ENCODE results near the gene BSND. TPM values are rescaled to one million over a fixed set of nuclear protein-coding genes. Genes with fewer than 3 reads are reported as not detected.

BSND gene
- total RNA-seq, 1 donor from 2014 or later, result not detected

- H3K36me3 Mint-ChIP-seq (ENCODE audit: low read depth), result no peaks in the 10 kb centered on the region
- no peak overlapping the region for H3K4me3 Mint-ChIP-seq (ENCODE audit: unreplicated experiment)
- H3K9me3 Mint-ChIP-seq (ENCODE audit: low read depth), result no peaks in the 10 kb centered on the region
Measured at GRCh38 chr1:54993140-54993539, 5.6 kb upstream of the BSND start.

GRCh38 chr1:54994355-54994990 lies 4.3 kb upstream of the BSND start:
- H3K27me3 Mint-ChIP-seq (ENCODE audit: low read depth), result peaks cover 23% of the 10 kb centered on the region
- TF ChIP-seq CTCF (IDR thresholded peaks at IDR 0.05), result no peak
- H3K36me3 Mint-ChIP-seq (ENCODE audit: low read depth), result no peaks in the 10 kb centered on the region
- no peak overlapping the region for H3K27ac Mint-ChIP-seq (ENCODE audit: unreplicated experiment)
- peaks cover 9% of the 10 kb centered on the region for H3K4me1 Mint-ChIP-seq (ENCODE audit: low read depth)
- no peaks in the 10 kb centered on the region for H3K9me3 Mint-ChIP-seq (ENCODE audit: low read depth)
- no peak overlapping the region for H3K4me3 Mint-ChIP-seq (ENCODE audit: unreplicated experiment)
- DNase-seq (ENCODE audit: low spot score), result peak; percentile 54

More at GRCh38 chr1:54993140-54993539, 5.6 kb upstream of the BSND start:
- Mint-ChIP-seq H3K4me1 (ENCODE audit: low read depth) (peaks cover 9% of the 10 kb centered on the region), H3K27me3 (ENCODE audit: low read depth) (peaks cover 23% of the 10 kb centered on the region), H3K27ac (ENCODE audit: unreplicated experiment) (no peak overlapping the region)
- no peak for TF ChIP-seq CTCF (IDR thresholded peaks at IDR 0.05)
- no peak for DNase-seq (ENCODE audit: low spot score)

GRCh38 chr1:54995013-54995760 lies 3.5 kb upstream of the BSND start:
- TF ChIP-seq CTCF (IDR thresholded peaks at IDR 0.05), result no peak
- Mint-ChIP-seq H3K4me1 (ENCODE audit: low read depth) (peaks cover 9% of the 10 kb centered on the region), H3K27ac (ENCODE audit: unreplicated experiment) (no peak overlapping the region), H3K27me3 (ENCODE audit: low read depth) (peaks cover 25% of the 10 kb centered on the region), H3K4me3 (ENCODE audit: unreplicated experiment) (no peak overlapping the region), H3K36me3 (ENCODE audit: low read depth) (no peaks in the 10 kb centered on the region), H3K9me3 (ENCODE audit: low read depth) (no peaks in the 10 kb centered on the region)
- no peak for DNase-seq (ENCODE audit: low spot score)

- no peak overlapping the region for H3K4me3 Mint-ChIP-seq (ENCODE audit: unreplicated experiment)
- no peaks in the 10 kb centered on the region for H3K9me3 Mint-ChIP-seq (ENCODE audit: low read depth)
- H3K4me1 Mint-ChIP-seq (ENCODE audit: low read depth), result peaks cover 9% of the 10 kb centered on the region
- DNase-seq (ENCODE audit: low spot score), result no peak
- H3K36me3 Mint-ChIP-seq (ENCODE audit: low read depth), result no peaks in the 10 kb centered on the region
- H3K27ac Mint-ChIP-seq (ENCODE audit: unreplicated experiment), result no peak overlapping the region
- TF ChIP-seq CTCF (IDR thresholded peaks at IDR 0.05), result no peak
- H3K27me3 Mint-ChIP-seq (ENCODE audit: low read depth), result peaks cover 25% of the 10 kb centered on the region
Measured at GRCh38 chr1:54995835-54996234, 2.9 kb upstream of the BSND start.

GRCh38 chr1:54996359-54996868 lies 2.3 kb upstream of the BSND start:
- H3K36me3 Mint-ChIP-seq (ENCODE audit: low read depth), result no peaks in the 10 kb centered on the region
- peaks cover 9% of the 10 kb centered on the region for H3K4me1 Mint-ChIP-seq (ENCODE audit: low read depth)
- peaks cover 25% of the 10 kb centered on the region for H3K27me3 Mint-ChIP-seq (ENCODE audit: low read depth)
- DNase-seq (ENCODE audit: low spot score), result peak; percentile 75
- H3K9me3 Mint-ChIP-seq (ENCODE audit: low read depth), result no peaks in the 10 kb centered on the region
- TF ChIP-seq CTCF (IDR thresholded peaks at IDR 0.05), result peak; percentile 94
- no peak overlapping the region for H3K27ac Mint-ChIP-seq (ENCODE audit: unreplicated experiment)
- H3K4me3 Mint-ChIP-seq (ENCODE audit: unreplicated experiment), result peak overlapping the region; percentile 31

All from chondrocyte (in vitro differentiated cells).